GM23338 (cell line): ENCODE data around the gene YTHDC2. TPM values are rescaled to one million over a fixed set of nuclear protein-coding genes. Genes with fewer than 3 reads are reported as not detected.

Experiments
- ATAC-seq: fragments of 200-7000 bp; cut with Tn5 transposase; 3 replicates; pipeline ENCODE4 v1.9.1; 2020
- DNase-seq: peaks from one replicate; pipeline ENCODE4 v3.0.0-alpha.2; 2015; ENCODE audit warnings: low spot score
- H2AFZ ChIP-seq: fragments of 200-600 bp; sonication (generic); 2 replicates; pipeline ENCODE4 v1.8.0; 2016; ENCODE audit warnings: antibody characterized with exemption, mild to moderate bottlenecking, moderate library complexity
- H3F3A ChIP-seq: fragments of 200-600 bp; sonication (generic); replicated peaks from 2 replicates; pipeline ENCODE4 v1.8.0; 2017; ENCODE audit warnings: antibody characterized with exemption, mixed run types, low read depth
- H3K27ac ChIP-seq: fragments of 200-600 bp; sonication (generic); 2 replicates; pipeline ENCODE4 v1.6.1; 2016; ENCODE audit warnings: low read depth
- H3K27me3 ChIP-seq: fragments of 200-600 bp; sonication (generic); 2 replicates; pipeline ENCODE4 v1.8.0; 2016; ENCODE audit warnings: mild to moderate bottlenecking, mixed run types, moderate library complexity; ENCODE audit not compliant: insufficient read depth
- H3K36me3 ChIP-seq: fragments of 200-600 bp; sonication (generic); 2 replicates; pipeline ENCODE4 v1.8.0; 2016; ENCODE audit warnings: mild to moderate bottlenecking; ENCODE audit not compliant: insufficient read depth
- H3K4me1 ChIP-seq: fragments of 200-600 bp; sonication (generic); 2 replicates; pipeline ENCODE4 v1.8.0; 2016; ENCODE audit warnings: mild to moderate bottlenecking, moderate library complexity; ENCODE audit not compliant: insufficient read depth
- H3K4me2 ChIP-seq: fragments of 200-600 bp; sonication (generic); 2 replicates; pipeline ENCODE4 v1.7.1; 2017; ENCODE audit warnings: mixed run types
- H3K4me3 ChIP-seq: fragments of 200-600 bp; sonication (generic); 2 replicates; pipeline ENCODE4 v1.6.1; 2016; ENCODE audit warnings: mixed run types
- H3K79me2 ChIP-seq: fragments of 200-600 bp; sonication (generic); replicated peaks from 2 replicates; pipeline ENCODE4 v1.8.0; 2017; ENCODE audit warnings: mild to moderate bottlenecking; ENCODE audit not compliant: insufficient read depth
- H3K9me2 ChIP-seq: fragments of 200-600 bp; sonication (generic); 2 replicates; pipeline ENCODE4 v1.8.0; 2017; ENCODE audit not compliant: insufficient read depth
- H4K20me1 ChIP-seq: fragments of 200-600 bp; sonication (generic); replicated peaks from 2 replicates; pipeline ENCODE4 v1.8.0; 2017; ENCODE audit warnings: mild to moderate bottlenecking; ENCODE audit not compliant: insufficient read depth
- H3K27ac Mint-ChIP-seq: 2 replicates; pipeline ENCODE4 v1.8.0; 2020; ENCODE audit warnings: inconsistent platforms, mild to moderate bottlenecking, moderate library complexity, mixed read lengths
- H3K27me3 Mint-ChIP-seq: 3 replicates; pipeline ENCODE4 v1.8.0; 2022; ENCODE audit warnings: low read depth, mild to moderate bottlenecking, moderate library complexity, mixed read lengths, inconsistent platforms; ENCODE audit not compliant: insufficient read depth, poor library complexity
- H3K36me3 Mint-ChIP-seq: 3 replicates; pipeline ENCODE4 v1.8.0; 2021; ENCODE audit warnings: low read depth, mild to moderate bottlenecking, inconsistent platforms, moderate library complexity, mixed read lengths
- H3K4me1 Mint-ChIP-seq: 3 replicates; pipeline ENCODE4 v1.8.0; 2020; ENCODE audit warnings: mild to moderate bottlenecking, inconsistent platforms, mixed read lengths
- H3K4me3 Mint-ChIP-seq: 3 replicates; pipeline ENCODE4 v1.8.0; 2021; ENCODE audit warnings: moderate library complexity, mild to moderate bottlenecking, inconsistent platforms, mixed read lengths
- H3K9me3 Mint-ChIP-seq: 3 replicates; pipeline ENCODE4 v1.8.0; 2020; ENCODE audit warnings: moderate library complexity, mild to moderate bottlenecking, inconsistent platforms, mixed read lengths
- EZH2 ChIP-seq: fragments of 200-600 bp; sonication (generic); IDR thresholded peaks from one replicate; pipeline ENCODE4 v1.8.0; 2017; ENCODE audit warnings: antibody characterized with exemption, mild to moderate bottlenecking, low read depth; ENCODE audit not compliant: unreplicated experiment
- EZH2phosphoT487 ChIP-seq: fragments of 200-600 bp; sonication (generic); IDR thresholded peaks from one replicate; pipeline ENCODE4 v1.8.1; 2018; ENCODE audit warnings: antibody characterized with exemption; ENCODE audit not compliant: unreplicated experiment
- JUNB ChIP-seq: IDR thresholded peaks from one replicate; pipeline ENCODE4 v1.6.1; 2016; ENCODE audit warnings: antibody characterized with exemption; ENCODE audit not compliant: unreplicated experiment
- NANOG ChIP-seq: IDR thresholded peaks from 2 replicates; pipeline ENCODE4 v1.6.1; 2016; ENCODE audit warnings: antibody characterized with exemption, borderline replicate concordance
- ZNF114 ChIP-seq: fragments of 250-450 bp; sonication (Bioruptor Pico); IDR thresholded peaks from 2 replicates; pipeline ENCODE4 v1.5.0; 2020; ENCODE audit warnings: mild to moderate bottlenecking, moderate library complexity
- ZNF331 ChIP-seq: fragments of 250-450 bp; sonication (Bioruptor Pico); IDR thresholded peaks from 2 replicates; pipeline ENCODE4 v1.5.0; 2020; ENCODE audit warnings: low read depth, mild to moderate bottlenecking, moderate library complexity
- polyA plus RNA-seq: library from polyadenylated mRNA; unstranded; fragments of >200 nt; fragmentation: Nextera tagmentation; extraction: Ambion mirVana; gene quantifications from 2 replicates; pipeline ENCODE4 v1.2.1, GENCODE V29; 2016
- total RNA-seq: library from RNA; depleted of rRNA; stranded (reverse); fragments of >200 nt; shearing (Covaris generic); gene quantifications from 2 replicates; pipeline ENCODE4 v1.2.3, GENCODE V29; 2014
- TF ChIP-seq, protein P1 (sequence below): IDR thresholded peaks from one replicate; pipeline ENCODE4 v1.6.1; 2018; ENCODE audit warnings: antibody characterized with exemption; ENCODE audit not compliant: unreplicated experiment
- TF ChIP-seq, protein P2 (sequence below): IDR thresholded peaks from 2 replicates; pipeline ENCODE4 v1.6.1; 2016; ENCODE audit warnings: antibody characterized with exemption
- TF ChIP-seq, protein P3 (sequence below): fragments of 250-450 bp; sonication (Bioruptor Pico); IDR thresholded peaks from 2 replicates; pipeline ENCODE4 v1.5.0; 2020; ENCODE audit warnings: mild to moderate bottlenecking, moderate library complexity
- TF ChIP-seq, protein P4 (sequence below), 2 experiments: fragments of 200-600 bp in 1 of 2; sonication (generic) in 1 of 2; conservative IDR thresholded peaks; 2 replicates each; pipeline versions ENCODE4 v1.5.1 to v1.6.1; 2016 to 2017; ENCODE audit warnings: antibody characterized with exemption in 2 of 2, low read depth in 2 of 2, mild to moderate bottlenecking in 2 of 2, moderate library complexity in 1 of 2

Gene YTHDC2
- total and polyA plus RNA-seq, 2 experiments from 2014 or later, result 19.9 to 33.9 TPM

DNA sequence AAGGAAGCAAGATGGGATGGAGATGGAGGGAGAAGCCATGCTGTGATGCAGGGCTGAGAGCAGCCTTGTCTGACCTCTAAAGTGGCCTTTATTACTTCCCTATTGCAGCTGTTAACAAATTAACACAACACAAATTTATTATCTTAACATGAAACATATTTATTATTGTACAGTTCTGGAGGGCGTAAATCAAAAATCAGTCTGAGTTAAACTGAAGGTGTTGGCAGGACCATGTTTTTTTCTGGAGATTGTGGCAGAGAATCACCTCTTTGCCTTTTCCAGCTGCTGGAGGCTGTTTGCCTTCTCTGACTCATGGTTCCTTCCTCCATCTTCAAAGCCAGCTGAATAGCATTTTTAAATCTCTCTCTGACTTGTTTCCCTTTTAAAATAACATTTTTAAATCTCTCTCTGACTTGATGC, 18.1 kb upstream of the YTHDC2 start (continued):
- TF ChIP-seq, protein P1, sequence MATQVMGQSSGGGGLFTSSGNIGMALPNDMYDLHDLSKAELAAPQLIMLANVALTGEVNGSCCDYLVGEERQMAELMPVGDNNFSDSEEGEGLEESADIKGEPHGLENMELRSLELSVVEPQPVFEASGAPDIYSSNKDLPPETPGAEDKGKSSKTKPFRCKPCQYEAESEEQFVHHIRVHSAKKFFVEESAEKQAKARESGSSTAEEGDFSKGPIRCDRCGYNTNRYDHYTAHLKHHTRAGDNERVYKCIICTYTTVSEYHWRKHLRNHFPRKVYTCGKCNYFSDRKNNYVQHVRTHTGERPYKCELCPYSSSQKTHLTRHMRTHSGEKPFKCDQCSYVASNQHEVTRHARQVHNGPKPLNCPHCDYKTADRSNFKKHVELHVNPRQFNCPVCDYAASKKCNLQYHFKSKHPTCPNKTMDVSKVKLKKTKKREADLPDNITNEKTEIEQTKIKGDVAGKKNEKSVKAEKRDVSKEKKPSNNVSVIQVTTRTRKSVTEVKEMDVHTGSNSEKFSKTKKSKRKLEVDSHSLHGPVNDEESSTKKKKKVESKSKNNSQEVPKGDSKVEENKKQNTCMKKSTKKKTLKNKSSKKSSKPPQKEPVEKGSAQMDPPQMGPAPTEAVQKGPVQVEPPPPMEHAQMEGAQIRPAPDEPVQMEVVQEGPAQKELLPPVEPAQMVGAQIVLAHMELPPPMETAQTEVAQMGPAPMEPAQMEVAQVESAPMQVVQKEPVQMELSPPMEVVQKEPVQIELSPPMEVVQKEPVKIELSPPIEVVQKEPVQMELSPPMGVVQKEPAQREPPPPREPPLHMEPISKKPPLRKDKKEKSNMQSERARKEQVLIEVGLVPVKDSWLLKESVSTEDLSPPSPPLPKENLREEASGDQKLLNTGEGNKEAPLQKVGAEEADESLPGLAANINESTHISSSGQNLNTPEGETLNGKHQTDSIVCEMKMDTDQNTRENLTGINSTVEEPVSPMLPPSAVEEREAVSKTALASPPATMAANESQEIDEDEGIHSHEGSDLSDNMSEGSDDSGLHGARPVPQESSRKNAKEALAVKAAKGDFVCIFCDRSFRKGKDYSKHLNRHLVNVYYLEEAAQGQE, result no peak
- TF ChIP-seq, protein P2, sequence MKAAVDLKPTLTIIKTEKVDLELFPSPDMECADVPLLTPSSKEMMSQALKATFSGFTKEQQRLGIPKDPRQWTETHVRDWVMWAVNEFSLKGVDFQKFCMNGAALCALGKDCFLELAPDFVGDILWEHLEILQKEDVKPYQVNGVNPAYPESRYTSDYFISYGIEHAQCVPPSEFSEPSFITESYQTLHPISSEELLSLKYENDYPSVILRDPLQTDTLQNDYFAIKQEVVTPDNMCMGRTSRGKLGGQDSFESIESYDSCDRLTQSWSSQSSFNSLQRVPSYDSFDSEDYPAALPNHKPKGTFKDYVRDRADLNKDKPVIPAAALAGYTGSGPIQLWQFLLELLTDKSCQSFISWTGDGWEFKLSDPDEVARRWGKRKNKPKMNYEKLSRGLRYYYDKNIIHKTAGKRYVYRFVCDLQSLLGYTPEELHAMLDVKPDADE, result no peak
- TF ChIP-seq EZH2 (no peak), JUNB (no peak)

DNA sequence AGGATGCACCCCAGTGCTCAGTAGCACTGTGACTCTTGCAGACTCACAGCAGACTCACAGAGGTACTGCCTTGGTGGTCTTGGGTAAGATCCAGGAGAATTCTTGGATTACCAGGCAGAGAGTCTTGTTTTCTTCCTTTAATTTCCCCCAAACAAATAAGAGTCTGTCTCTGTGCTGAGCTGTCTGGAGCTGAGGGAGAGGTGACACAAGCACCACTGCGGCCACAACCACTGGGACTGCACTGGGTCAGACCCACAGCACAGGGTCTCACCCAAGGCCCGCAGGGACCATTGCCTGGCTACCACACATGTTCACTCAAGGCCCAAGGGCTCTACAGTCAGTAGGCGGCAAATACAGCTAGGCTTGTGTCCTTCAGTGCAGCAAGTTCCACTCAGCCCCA, 11.4 kb upstream of the YTHDC2 start:
- H3K27ac ChIP-seq, result no peak overlapping the region
- no peak overlapping the region for H3K4me3 Mint-ChIP-seq
- H3K79me2 ChIP-seq, result no peaks in the 10 kb centered on the region
- H3K9me2 ChIP-seq, result no peaks in the 10 kb centered on the region
- no peaks in the 10 kb centered on the region for H3K9me3 Mint-ChIP-seq
- H3K4me2 ChIP-seq, result no peak overlapping the region
- no peak overlapping the region for H2AFZ ChIP-seq
- H3K27ac Mint-ChIP-seq, result no peak overlapping the region
- no peaks in the 10 kb centered on the region for H3K36me3 Mint-ChIP-seq
- H4K20me1 ChIP-seq, result no peaks in the 10 kb centered on the region
- DNase-seq (no peak), ATAC-seq (no peak)
- H3K27me3 Mint-ChIP-seq, result no peaks in the 10 kb centered on the region
- no peak overlapping the region for H3K4me3 ChIP-seq
- no peaks in the 10 kb centered on the region for H3K4me1 Mint-ChIP-seq
- H3K4me1 ChIP-seq, result no peaks in the 10 kb centered on the region
- H3K27me3 ChIP-seq, result no peaks in the 10 kb centered on the region
- no peaks in the 10 kb centered on the region for H3F3A ChIP-seq
- no peaks in the 10 kb centered on the region for H3K36me3 ChIP-seq
- TF ChIP-seq, protein P3, sequence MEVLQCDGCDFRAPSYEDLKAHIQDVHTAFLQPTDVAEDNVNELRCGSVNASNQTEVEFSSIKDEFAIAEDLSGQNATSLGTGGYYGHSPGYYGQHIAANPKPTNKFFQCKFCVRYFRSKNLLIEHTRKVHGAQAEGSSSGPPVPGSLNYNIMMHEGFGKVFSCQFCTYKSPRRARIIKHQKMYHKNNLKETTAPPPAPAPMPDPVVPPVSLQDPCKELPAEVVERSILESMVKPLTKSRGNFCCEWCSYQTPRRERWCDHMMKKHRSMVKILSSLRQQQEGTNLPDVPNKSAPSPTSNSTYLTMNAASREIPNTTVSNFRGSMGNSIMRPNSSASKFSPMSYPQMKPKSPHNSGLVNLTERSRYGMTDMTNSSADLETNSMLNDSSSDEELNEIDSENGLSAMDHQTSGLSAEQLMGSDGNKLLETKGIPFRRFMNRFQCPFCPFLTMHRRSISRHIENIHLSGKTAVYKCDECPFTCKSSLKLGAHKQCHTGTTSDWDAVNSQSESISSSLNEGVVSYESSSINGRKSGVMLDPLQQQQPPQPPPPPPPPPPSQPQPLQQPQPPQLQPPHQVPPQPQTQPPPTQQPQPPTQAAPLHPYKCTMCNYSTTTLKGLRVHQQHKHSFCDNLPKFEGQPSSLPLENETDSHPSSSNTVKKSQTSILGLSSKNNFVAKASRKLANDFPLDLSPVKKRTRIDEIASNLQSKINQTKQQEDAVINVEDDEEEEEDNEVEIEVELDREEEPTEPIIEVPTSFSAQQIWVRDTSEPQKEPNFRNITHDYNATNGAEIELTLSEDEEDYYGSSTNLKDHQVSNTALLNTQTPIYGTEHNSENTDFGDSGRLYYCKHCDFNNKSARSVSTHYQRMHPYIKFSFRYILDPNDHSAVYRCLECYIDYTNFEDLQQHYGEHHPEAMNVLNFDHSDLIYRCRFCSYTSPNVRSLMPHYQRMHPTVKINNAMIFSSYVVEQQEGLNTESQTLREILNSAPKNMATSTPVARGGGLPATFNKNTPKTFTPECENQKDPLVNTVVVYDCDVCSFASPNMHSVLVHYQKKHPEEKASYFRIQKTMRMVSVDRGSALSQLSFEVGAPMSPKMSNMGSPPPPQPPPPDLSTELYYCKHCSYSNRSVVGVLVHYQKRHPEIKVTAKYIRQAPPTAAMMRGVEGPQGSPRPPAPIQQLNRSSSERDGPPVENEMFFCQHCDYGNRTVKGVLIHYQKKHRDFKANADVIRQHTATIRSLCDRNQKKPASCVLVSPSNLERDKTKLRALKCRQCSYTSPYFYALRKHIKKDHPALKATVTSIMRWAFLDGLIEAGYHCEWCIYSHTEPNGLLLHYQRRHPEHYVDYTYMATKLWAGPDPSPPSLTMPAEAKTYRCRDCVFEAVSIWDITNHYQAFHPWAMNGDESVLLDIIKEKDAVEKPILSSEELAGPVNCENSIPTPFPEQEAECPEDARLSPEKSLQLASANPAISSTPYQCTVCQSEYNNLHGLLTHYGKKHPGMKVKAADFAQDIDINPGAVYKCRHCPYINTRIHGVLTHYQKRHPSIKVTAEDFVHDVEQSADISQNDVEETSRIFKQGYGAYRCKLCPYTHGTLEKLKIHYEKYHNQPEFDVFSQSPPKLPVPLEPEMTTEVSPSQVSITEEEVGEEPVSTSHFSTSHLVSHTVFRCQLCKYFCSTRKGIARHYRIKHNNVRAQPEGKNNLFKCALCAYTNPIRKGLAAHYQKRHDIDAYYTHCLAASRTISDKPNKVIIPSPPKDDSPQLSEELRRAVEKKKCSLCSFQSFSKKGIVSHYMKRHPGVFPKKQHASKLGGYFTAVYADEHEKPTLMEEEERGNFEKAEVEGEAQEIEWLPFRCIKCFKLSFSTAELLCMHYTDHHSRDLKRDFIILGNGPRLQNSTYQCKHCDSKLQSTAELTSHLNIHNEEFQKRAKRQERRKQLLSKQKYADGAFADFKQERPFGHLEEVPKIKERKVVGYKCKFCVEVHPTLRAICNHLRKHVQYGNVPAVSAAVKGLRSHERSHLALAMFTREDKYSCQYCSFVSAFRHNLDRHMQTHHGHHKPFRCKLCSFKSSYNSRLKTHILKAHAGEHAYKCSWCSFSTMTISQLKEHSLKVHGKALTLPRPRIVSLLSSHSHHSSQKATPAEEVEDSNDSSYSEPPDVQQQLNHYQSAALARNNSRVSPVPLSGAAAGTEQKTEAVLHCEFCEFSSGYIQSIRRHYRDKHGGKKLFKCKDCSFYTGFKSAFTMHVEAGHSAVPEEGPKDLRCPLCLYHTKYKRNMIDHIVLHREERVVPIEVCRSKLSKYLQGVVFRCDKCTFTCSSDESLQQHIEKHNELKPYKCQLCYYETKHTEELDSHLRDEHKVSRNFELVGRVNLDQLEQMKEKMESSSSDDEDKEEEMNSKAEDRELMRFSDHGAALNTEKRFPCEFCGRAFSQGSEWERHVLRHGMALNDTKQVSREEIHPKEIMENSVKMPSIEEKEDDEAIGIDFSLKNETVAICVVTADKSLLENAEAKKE, result no peak
- TF ChIP-seq NANOG (no peak), JUNB (no peak), ZNF331 (no peak), EZH2phosphoT487 (no peak), ZNF114 (CRISPR knock-in tag) (no peak)
- TF ChIP-seq, protein P2, result no peak
- TF ChIP-seq, protein P4, sequence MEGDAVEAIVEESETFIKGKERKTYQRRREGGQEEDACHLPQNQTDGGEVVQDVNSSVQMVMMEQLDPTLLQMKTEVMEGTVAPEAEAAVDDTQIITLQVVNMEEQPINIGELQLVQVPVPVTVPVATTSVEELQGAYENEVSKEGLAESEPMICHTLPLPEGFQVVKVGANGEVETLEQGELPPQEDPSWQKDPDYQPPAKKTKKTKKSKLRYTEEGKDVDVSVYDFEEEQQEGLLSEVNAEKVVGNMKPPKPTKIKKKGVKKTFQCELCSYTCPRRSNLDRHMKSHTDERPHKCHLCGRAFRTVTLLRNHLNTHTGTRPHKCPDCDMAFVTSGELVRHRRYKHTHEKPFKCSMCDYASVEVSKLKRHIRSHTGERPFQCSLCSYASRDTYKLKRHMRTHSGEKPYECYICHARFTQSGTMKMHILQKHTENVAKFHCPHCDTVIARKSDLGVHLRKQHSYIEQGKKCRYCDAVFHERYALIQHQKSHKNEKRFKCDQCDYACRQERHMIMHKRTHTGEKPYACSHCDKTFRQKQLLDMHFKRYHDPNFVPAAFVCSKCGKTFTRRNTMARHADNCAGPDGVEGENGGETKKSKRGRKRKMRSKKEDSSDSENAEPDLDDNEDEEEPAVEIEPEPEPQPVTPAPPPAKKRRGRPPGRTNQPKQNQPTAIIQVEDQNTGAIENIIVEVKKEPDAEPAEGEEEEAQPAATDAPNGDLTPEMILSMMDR (conservative IDR thresholded peaks at IDR 0.05; ENCODE audit: low read depth in 2 of 2), result no peak
